ENCODE results near the gene PMAIP1.
"Not testable (repeated sequence)": the region's sequence is repeated elsewhere in the genome, so short reads cannot be mapped to it uniquely, and the experiment has no call there.

Gene PMAIP1

DNA sequence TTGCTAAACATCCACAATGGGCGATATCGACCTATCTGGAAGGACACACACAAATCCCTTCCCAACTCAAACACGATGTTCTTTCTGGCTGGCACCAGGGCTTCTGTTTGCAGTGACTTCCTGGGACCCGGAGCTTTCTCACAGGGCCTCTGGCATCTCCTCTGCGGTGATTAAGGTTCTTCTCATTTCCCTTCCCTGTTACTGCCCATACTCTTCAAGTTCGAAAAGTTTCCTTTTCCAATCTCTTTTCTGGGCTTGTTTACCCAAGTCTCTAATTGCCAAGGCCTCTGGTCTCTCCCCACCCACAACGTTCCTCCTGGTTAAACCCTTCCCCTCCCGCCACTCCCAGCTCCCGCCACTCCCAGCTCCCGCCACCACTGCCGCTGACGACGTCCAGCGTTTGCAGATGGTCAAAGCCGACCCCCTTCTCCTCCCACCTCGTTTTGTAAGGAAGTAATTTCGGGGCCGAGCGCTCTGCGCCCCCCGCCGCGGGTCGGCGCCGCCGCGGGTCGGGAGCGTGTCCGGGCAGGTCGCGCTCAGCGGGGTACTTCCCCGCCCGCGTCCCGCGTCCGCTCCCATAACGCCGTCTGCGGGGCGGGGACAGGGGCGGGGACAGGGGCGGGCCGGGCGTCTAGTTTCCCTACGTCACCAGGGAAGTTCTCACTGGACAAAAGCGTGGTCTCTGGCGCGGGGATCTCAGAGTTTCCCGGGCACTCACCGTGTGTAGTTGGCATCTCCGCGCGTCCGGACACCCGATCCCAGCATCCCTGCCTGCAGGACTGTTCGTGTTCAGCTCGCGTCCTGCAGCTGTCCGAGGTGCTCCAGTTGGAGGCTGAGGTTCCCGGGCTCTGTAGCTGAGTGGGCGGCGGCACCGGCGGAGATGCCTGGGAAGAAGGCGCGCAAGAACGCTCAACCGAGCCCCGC, at the start of gene PMAIP1:
PMAIP1 (plus strand) TSS at position 699 of the 924 bp plus-strand sequence; CDS start at position 881, 182 bp downstream.
- DNase-seq: peak; percentile 87

GRCh38 chr18:59851784-59852399, 47.9 kb upstream of the PMAIP1 start:
- no peak for DNase-seq

DNA sequence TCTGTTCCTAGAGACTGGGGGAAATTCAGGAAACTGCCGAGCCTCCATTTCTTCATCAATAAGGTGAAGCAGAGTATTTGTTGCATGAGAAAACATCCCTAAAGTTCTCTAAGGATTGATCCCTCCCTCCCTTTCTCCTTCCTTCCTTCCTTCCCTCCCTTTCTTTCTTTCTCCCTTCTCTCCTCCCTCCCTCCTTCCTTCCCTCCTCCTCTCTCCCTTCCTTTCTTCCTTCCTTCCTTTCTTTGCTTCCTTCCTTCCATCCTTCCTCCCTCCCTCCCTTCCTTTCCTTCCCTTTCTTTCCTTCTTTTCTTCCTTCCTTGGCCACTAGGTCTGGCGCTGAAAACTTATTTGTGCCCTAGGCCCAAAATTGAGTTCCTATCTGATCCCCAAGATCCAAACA, 47.2 kb upstream of the PMAIP1 start:
- no peak for DNase-seq

DNA sequence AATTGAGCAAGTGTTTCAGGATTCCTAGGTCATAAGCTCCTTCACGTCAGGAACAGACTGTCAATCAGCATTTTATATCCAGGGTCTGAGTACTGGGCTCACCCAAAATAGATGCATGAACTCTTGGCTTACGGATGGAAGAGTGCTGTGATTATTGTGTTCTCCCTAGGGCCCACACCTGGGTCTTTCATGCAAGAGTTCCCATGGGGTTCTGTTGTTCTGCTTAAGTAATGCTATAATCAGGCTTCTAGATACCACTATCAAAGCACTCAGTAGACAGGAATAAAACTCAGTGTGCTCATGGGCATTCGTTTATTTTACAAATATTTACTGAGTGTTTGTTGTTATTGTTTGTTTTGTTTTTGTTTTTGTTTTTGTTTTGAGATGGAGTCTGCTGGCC, 46.4 kb upstream of the PMAIP1 start:
- no peak for DNase-seq

DNA sequence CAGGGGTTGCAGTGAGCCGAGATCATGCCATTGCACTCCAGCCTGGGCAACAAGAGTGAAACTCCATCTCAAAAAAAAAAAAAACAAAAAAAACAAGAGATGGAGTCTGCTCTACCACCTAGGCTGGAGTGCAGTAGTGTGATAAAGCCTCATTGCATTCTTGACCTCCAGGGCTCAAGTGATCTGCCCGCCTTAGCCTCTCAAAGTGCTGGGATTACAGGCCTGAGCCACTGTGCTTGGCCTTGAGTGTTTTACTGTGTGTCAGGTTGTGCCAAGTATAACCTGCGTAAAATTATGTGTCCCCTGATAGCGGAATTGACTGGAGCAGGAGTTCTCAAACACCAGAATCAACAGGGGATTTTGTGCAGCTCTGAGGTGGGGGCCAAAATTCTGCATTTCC, 45.8 kb upstream of the PMAIP1 start:
- not testable (repeated sequence) for DNase-seq

DNA sequence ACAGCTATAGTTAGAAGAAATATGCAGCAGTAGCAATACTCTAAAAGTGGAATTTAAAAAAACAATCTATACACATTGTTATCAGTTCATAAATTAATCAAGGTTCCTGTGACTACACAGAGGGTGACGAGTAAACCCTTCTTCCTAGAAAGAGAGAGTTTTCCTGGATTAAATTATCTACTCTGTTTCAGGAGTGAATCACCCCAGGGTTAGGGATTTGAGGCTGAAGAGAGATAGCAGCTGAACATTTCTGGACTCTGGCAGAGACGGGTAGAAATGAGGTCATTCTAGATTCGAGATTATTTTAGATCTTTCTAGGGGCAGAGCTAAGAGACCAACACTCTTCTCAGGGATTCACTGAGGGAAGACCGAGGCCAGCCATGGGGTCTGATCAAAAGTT, 38.8 kb upstream of the PMAIP1 start:
- DNase-seq: no peak

- DNase-seq: no peak
Observed at GRCh38 chr18:59861963-59862819, 37.6 kb upstream of the PMAIP1 start.

- DNase-seq: no peak
Observed at GRCh38 chr18:59865241-59865986, 34.4 kb upstream of the PMAIP1 start.

GRCh38 chr18:59866551-59867269, 33.1 kb upstream of the PMAIP1 start:
- DNase-seq: no peak

- DNase-seq: no peak
Observed at GRCh38 chr18:59867337-59868104, 32.3 kb upstream of the PMAIP1 start.

GRCh38 chr18:59870623-59871130, 29.1 kb upstream of the PMAIP1 start:
- DNase-seq: no peak

DNA sequence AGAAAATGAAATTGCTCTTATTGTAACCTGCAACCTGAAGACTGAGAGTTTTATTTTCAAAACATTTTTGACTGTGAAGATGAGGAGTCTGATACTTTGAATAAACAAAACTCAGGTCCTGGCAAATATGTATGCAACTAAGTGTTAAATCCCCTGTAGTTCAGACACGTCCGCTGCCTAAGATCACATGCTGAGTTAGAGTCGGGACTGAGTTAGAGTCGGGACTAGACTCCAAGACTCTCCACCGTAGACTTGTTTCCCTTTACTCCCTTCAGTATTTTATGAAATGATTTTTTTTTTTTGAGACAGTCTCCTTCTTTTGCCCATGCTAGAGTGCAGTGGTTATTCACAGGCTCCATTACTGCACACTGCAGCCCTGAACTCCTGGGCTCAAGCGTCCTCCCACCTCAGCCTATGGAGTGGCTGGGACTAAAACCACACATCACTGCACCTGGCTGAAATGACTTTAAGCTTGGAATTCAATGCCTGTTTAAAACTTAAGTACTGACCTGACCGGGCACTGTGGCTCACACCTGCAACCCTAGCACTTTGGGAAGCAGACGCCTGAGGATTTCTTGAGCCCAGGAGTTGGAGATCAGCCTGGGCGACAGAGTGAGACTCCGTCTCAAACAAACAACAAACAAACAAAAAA, 28.0 kb upstream of the PMAIP1 start:
- DNase-seq: no peak

- no peak for DNase-seq
Observed at GRCh38 chr18:59873641-59874040, 26.2 kb upstream of the PMAIP1 start.

DNA sequence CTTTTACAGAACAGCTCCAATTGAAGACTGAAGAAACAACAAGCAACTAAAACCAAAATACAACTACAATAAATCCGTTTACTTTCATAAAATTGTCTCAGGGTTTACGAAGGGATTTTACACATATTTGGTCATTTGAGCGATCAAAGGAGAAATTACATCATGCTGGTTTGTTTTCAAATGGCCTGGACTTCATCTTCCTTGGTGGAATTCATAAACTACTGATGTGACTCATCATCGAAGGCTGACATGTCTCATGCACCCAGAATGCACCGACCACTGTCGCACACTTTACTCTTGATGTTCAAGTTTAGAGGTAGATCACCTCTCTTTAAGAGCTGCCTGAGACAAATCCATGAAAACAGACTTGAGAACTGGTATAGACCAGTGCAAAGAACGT, 25.6 kb upstream of the PMAIP1 start:
- no peak for DNase-seq

GRCh38 chr18:59876310-59876626, 23.5 kb upstream of the PMAIP1 start:
- DNase-seq: no peak

DNA sequence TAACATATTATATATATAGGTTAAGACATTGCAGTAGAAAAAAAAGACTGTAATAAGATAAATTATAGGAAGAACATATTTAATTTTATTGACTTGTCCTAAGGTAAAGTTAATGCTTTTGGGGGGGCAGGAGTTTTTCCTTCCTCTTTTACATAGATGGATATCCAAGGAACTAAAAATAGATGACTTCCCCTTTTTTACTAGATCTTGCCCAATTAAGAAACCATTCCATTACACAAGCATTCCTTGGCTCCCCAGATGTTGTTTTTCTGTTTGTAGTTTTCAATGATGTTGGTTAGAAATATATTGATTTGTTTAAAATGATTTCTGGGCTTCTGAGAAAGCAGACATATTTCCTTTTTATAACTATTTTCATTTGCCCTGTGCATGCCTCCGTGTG, 22.4 kb upstream of the PMAIP1 start:
- DNase-seq: no peak

DNA sequence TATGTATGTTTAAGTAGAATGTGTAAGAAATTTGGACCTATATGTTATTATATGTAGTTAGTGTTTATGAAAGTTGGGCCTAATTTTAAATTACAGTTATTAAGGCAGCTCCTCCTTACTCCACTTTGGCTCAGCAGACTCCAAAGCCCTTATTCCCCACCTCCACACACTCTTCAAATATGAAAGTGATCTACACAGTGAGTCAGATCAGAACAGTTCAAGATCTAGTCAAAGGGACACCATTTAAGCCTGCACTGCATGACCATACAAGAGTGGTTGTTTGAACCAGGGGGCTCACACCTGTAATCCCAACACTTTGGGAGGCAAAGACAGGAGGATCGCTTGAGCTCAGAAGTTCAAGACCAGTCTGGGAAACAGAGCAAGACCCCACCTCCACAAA, 21.2 kb upstream of the PMAIP1 start:
- no peak for DNase-seq

GRCh38 chr18:59881728-59882656, 17.8 kb upstream of the PMAIP1 start:
- DNase-seq: no peak

GRCh38 chr18:59884351-59884750, 15.4 kb upstream of the PMAIP1 start:
- DNase-seq: no peak

All from stimulated activated CD4-positive, alpha-beta T cell treated with anti-CD3 and anti-CD28 coated beads, Interleukin-12 subunit alpha, Interleukin-12 subunit beta, amount 100 ng/mL, for 4 hours (primary cell).